AG04450 (cell line): ENCODE results near the gene NPAS1. TPM values are rescaled to one million over a fixed set of nuclear protein-coding genes. Genes with fewer than 3 reads are reported as not detected.

Experiments
- CTCF ChIA-PET: fragments of 300-600, 350-600 bp; formaldehyde crosslinking; extraction: SDS; loops from one replicate; lab custom pipeline; 2022; ENCODE audit warnings: antibody characterized with exemption, inconsistent platforms; lab: Charles Lee
- POLR2A ChIA-PET: fragments of 350-600 bp; formaldehyde crosslinking; extraction: SDS; loops from one replicate; lab custom pipeline; 2021; ENCODE audit warnings: antibody characterized with exemption, inconsistent platforms; lab: Yijun Ruan, JAX
- DNase-seq: peaks from one replicate; pipeline ENCODE4 v3.0.0-alpha.2; 2011; ENCODE audit warnings: low read depth, low spot score
- H3K27ac ChIP-seq: one replicate; pipeline ENCODE4 v1.5.1; 2012; ENCODE audit warnings: low read depth, low read length, control low read depth
- H3K27me3 ChIP-seq: one replicate; pipeline ENCODE4 v1.6.0; 2012; ENCODE audit warnings: low read length; ENCODE audit not compliant: control insufficient read depth, insufficient read depth
- H3K4me3 ChIP-seq: 2 replicates; pipeline ENCODE4 v1.5.1; 2011; ENCODE audit warnings: mild to moderate bottlenecking, low read depth, low read length, control low read depth
- H3K9me3 ChIP-seq: 2 replicates; pipeline ENCODE4 v1.5.1; 2012; ENCODE audit warnings: low read length; ENCODE audit not compliant: control insufficient read depth, insufficient read depth
- CTCF ChIP-seq: IDR thresholded peaks from 2 replicates; pipeline ENCODE4 v1.5.1; 2011; ENCODE audit warnings: low read depth, low read length, control low read depth, inconsistent platforms
- polyA plus RNA-seq: library from polyadenylated mRNA; depleted of rRNA; stranded (reverse); fragments of >200 nt; gene quantifications from 2 replicates; pipeline ENCODE4 v1.2.3, GENCODE V29; 2011

The NPAS1 gene
- polyA plus RNA-seq, 1 experiment, result 0.30 TPM

DNA sequence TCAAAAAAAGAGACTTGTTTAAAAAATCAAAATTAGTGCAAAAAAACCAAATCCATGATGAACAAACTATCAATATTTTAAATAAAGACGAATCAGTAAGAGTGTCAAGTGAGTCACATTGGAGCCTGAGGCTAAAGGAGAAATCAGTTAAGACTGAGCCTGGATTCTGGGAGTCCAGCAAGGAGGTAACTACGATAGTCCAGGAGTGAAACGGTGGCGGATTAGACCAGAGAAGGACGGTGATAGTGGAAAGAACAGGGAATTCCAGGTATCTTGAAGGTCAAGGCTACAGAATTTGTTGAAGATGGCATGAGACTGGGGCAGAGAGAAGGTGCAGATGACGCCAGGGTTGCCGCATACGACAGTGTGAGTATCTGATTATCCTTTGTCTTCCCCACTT, 7.0 kb upstream of the NPAS1 start:
- H3K27me3 ChIP-seq, result no peaks in the 10 kb centered on the region
- H3K4me3 ChIP-seq, result no peak overlapping the region
- DNase-seq, result no peak
- ChIA-PET POLR2A (no interaction called here), CTCF (interaction anchor here (0.8 to 5.0 kb wide), 44 partner anchors 8 to 496 kb away, joined by 3 to 46 read pairs (median 5); partner anchors contain the start of genes SAE1 and ZC3H4)
- no peaks in the 10 kb centered on the region for H3K9me3 ChIP-seq
- H3K27ac ChIP-seq, result no peak overlapping the region
- no peak for TF ChIP-seq CTCF

DNA sequence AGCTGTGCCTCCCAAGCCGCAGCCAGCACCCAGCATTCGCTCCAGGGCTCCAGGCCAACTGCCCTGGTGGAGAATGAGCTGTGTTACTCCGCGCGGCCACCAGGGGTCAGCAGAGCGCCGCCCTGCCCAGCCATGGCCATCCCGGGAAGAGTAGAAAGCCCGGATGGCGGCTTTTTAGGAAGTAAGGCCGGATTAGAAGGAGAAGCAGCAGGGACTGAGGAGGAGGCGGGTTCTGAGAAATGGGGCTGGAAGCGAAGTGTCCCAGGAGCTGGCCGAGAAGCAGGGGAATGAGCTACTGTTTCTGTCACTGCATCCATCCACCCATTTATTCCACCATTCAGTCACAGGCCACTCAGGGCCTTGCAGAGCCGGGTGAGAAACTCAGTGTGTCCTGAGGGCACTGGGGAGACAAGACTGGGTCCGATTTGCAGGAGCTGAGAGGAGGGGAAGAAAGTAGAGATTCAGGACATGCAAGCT, 6.6 kb upstream of the NPAS1 start:
- peak overlapping the region; percentile 31 for H3K27ac ChIP-seq
- ChIA-PET POLR2A (no interaction called here), CTCF (interaction anchor here (0.5 to 5.0 kb wide), 60 partner anchors 8 to 1736 kb away, joined by 3 to 46 read pairs (median 4); partner anchors contain the start of genes SAE1 and ZC3H4)
- peak; percentile 23 for DNase-seq
- no peaks in the 10 kb centered on the region for H3K9me3 ChIP-seq
- peak; percentile 97 for TF ChIP-seq CTCF
- H3K4me3 ChIP-seq, result no peak overlapping the region
- H3K27me3 ChIP-seq, result no peaks in the 10 kb centered on the region

DNA sequence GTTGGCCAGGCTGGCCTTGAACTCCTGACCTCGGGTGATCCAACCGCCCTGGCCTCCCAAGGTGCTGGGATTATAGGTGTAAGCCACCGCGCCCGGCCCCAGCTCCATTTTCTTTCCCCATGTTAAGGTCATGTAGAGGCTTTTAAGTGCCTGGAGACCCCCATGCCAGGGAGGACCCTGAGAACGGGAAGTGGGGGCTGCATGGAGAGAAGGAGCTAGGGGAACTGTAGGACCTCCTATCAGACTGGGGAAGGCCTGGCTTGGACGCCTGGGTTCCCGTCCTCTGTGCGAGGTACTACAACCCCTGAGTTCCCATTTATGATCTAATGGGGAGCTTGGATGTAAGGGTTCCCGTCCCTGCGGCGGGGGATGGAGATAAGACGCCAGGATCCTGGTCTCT, 714 bp upstream of the NPAS1 start:
- ChIA-PET POLR2A (no interaction called here), CTCF (interaction anchor here (1.0 kb wide), 1 partner anchor 18 kb away, joined by 3 read pairs; no protein-coding TSS in a partner anchor)
- H3K27ac ChIP-seq, result no peak overlapping the region
- H3K27me3 ChIP-seq, result peaks cover 43% of the 10 kb centered on the region
- TF ChIP-seq CTCF, result no peak
- DNase-seq, result no peak
- no peaks in the 10 kb centered on the region for H3K9me3 ChIP-seq
- no peak overlapping the region for H3K4me3 ChIP-seq

DNA sequence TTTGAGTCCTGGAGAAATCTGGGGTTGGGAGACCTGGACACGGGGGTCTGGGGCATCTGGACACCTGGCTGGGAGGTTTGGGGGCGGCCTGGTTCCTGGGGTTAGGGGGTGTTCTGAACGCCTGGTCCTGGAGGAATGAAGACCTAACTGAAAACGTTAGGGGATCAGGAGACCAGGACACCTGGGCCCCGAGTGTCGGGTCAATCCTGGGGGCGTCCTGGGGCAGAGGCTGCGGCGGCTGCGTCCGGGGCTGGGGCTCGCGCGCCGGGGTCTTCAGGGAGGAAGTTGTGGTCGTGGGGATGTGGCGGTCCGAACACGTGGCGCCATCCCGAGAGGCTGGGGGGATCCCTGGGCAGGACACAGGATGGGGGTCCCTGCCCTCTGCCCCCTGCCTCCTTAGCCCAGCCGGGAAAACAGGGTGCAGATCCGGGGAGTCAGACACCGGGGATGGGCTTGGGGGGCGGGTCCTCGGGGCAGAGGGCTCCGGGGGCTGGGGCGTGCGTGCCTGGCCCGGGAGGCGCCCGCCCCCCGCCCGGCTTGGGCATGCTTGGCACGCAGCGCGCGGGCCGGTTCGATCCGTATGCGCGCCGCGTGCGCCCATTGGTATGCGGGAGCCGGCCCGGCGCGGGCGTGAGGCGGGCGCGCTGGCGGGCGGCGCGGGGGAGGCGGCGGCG, 632 bp downstream of the NPAS1 start:
- H3K27me3 ChIP-seq, result peaks cover 52% of the 10 kb centered on the region
- peak overlapping the region; percentile 27 for H3K4me3 ChIP-seq
- TF ChIP-seq CTCF, result no peak
- CTCF ChIA-PET, result interaction anchor here (1.0 kb wide), 2 partner anchors 7 to 16 kb away, joined by 3 to 4 read pairs; no protein-coding TSS in a partner anchor
- no peak for DNase-seq
- POLR2A ChIA-PET, result no interaction called here
- H3K9me3 ChIP-seq, result no peaks in the 10 kb centered on the region
- H3K27ac ChIP-seq, result no peak overlapping the region

DNA sequence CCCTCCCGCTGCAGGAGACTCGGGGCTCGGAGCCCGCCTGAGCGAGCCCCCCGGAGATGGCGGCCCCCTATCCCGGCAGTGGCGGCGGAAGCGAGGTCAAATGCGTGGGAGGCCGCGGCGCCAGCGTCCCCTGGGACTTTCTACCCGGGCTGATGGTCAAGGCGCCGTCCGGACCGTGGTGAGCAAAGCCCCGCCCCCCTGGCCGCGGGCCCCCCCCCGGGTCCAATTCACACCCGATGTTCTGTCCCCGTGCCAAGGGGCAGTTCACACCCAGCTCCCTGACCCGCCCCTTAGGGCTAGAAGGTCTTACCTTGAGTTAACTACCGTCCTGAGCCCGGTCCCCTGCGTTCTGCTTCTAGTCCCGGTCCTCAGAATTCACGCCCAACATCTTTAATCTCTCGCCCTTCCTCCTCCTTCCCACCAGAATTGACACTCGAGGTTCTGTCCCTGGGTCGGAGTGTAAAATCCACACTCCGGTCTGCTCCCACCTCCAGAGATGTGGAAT, 1.4 kb downstream of the NPAS1 start:
- TF ChIP-seq CTCF, result no peak
- no peak overlapping the region for H3K27ac ChIP-seq
- no peak for DNase-seq
- peaks cover 52% of the 10 kb centered on the region for H3K27me3 ChIP-seq
- ChIA-PET POLR2A (no interaction called here), CTCF (interaction anchor here (1.0 kb wide), 1 partner anchor 8 kb away, joined by 4 read pairs; no protein-coding TSS in a partner anchor)
- H3K9me3 ChIP-seq, result no peaks in the 10 kb centered on the region
- peak overlapping the region; percentile 39 for H3K4me3 ChIP-seq
